Stimulated activated CD4-positive, alpha-beta T cell treated with anti-CD3 and anti-CD28 coated beads, Interleukin-2, amount 100 ng/mL, for 4 hours (primary cell): ENCODE results near the gene HHAT.
"Not testable (repeated sequence)": the region's sequence is repeated elsewhere in the genome, so short reads cannot be mapped to it uniquely, and the experiment has no call there.

Experiments
- DNase-seq: peaks from one replicate; pipeline ENCODE4 v3.0.0-alpha.2; 2020; ENCODE audit warnings: low read depth

HHAT gene

DNA sequence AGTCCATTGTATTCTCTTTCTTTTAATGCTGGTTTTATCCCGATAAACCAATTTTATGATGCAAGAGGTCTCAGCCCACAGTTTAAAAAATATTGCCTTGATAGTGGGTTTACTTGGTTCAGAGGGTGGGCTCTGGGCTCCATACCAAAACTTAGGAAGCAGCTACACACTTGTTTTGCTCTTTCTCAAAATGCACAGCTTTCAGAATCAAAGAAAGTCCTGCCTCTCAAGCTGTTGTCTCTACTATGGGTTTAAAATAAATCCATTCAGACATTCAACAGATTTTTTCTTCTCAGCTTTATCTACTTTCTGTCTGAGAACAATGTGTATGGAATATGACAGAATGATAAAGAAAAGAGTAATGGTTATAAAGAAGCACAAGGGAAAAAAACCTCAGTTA is 14.8 kb upstream of the HHAT start:
- no peak for DNase-seq

DNA sequence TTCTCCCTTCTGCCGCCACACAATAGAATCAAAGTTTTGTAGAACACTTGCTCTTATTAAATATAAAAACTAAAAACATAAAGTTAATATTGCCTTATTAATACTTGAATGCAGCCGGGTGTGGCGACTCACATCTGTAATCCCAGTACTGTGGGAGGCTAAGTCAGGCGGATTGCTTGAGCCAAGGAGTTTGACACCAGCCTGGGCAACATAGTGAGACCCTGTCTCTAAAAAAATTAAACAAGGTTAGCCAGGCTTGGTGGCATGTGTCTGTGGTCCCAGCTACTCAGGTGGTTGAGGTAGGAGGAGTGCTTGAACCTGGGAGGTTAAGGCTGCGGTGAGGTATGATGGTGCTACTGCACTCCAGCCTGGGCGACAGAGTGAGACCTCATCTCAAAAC is 13.2 kb upstream of the HHAT start:
- no peak for DNase-seq

DNA sequence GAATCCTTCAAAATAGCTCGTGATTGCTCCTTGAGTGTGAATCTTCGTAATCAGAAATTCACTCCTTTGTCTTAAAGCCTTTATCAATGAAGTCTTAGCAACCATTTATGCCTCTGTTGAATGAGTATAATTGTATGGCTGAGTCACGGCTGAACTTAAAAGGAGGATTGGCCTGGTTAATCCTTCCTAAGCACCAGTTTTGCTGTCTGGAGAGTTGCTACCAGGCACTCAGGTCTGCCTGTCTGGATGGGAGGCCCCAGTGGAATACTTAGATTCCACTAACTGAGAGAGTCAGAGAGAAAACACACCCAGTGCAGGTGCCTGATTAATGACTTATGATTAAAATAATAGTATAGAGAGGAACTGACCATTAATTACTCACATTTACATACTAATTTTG is 7.6 kb upstream of the HHAT start:
- no peak for DNase-seq

DNA sequence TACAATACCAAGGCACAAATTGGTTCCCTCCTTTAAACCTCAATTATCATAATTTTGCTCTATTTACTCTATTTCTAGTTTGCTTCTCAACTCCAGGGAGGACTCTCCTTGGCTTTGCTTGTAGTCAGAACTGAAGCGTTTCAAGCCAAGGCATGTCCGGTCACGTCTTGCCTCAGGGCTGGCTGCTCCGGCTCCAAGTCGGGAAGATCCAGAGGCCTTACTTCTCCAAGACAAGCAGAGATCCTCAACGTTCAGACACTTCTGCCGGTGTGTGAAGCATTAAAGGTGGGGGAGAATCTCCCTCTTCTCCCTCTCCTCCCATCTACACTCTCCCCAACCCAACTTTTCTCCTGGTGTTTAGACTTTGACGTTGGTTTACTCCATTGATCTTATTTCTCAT is 7.2 kb upstream of the HHAT start:
- DNase-seq, result no peak

DNA sequence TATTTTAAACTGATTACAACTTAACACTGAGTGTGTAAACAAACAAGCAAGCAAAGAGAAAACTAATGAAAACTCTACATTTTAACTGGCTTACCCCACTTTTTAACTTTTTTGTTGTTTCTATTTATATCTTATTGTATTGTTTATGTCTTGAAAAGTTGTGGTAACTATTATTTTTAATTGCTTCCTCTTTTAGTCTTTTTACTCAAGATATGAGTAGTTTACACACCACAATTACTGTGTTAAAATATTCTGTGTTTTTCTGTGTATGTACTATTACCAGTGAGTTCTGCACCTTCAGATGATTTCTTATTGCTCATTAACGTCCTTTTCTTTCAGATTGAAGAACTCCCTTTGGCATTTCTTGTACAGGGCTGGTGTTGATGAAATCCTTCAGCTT is 4.7 kb upstream of the HHAT start:
- DNase-seq, result no peak

DNA sequence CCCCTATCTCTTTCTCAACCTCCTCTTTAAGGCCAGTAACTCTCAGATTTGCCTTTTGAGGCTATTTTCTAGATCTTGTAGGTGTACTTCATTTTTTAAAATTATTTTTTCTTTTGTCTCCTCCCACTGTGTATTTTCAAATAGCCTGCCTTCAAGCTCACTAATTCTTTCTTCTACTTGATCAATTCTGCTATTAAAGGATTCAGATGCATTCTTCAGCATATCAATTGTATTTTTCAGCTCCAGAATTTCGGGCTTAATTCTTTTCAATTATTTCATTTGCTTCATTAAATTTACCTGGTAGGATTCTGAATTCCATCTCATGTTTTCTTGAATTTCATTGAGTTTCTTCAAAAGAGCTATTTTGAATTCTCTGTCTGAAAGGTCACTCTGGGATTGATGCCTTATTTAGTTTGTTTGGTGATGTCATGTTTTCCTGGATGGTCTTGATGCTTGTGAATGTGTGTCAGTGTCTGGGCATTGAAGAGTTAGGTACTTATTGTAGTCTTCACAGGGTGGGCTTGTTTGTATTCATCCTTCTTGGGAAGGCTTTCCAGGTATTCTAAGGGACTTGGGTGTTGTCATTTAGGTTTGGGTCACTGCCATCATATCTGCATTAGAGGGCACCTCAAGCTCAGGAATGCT is 3.6 kb upstream of the HHAT start:
- no peak for DNase-seq

DNA sequence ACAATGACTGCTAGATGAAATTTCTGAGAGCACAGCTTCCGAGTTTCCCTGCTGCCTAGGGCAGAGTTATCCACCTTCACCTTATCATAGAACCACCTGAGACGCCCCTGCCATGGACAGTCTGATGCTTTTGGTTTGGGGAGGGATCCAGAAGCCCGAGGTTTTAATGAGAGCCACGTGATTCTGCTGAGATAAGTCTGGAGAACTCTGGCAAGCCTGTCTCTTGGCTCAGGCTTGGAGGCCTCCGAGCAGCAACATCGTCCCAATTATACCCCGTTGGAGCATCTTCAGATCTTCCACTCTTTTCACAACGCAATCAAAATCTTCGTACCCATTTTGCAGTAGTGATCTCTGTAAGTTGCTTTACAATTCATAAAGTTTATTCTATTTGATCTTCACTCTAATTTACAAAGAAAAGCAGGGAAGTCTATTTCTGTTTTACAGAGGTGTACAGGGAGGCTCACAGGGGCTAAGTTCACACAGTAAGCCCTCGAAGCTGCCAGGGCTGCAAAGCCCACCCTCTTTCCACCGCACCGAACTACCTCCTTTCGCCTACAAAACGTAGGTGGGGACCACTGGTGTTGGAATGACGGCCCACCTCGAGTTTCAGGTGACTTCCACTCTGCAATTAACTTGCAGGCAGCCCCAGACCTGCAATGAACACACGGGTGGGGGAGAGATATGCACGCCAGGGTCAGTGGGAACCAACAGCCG is 513 bp upstream of the HHAT start:
- no peak for DNase-seq

DNA sequence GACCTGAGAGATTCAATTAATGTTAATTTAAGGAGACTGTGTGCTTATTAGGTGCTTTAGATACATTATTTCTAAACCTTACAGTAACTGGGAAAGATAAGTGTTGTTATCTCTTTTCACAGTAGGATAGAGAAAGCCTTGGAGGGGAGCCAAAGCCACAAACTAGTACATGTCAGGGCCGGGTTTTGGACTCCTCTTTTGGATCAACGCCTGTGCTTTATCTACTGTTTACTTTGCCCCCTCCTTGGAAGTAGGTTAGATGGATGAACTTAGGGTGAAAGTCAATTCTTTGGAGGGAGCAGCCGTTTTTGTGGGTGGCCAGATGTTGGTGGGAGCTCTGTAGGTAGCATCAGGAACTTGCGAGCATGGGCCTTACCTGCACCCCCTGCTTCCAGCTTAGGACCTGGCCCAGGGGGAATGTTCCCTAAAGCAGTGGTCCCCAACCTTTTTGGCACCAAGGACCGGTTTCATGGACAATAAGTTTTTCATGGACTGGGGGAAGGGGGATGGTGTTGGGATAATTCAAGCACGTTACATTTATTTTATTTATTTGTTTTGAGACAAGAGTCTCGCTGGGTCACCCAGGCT is 1.7 kb downstream of the HHAT start:
- DNase-seq, result no peak

DNA sequence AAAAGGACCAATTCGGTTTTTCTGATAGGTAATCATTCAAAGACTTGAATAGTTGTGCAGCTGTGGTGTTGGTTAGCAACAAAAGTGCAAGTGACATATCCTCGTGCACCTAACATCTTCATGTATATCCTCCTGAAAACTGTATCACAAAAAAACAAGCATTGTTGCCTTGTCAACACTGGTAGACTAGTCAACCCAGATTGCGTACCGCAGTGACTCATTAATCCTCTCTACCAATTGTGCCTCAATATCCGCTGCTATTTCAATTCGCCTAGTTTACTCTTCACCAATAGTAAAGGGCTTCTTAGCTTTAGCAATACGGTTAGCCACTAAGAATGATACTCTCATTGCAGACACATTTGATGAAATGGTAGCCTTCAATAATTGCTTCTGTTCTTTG is 3.5 kb downstream of the HHAT start:
- no peak for DNase-seq

DNA sequence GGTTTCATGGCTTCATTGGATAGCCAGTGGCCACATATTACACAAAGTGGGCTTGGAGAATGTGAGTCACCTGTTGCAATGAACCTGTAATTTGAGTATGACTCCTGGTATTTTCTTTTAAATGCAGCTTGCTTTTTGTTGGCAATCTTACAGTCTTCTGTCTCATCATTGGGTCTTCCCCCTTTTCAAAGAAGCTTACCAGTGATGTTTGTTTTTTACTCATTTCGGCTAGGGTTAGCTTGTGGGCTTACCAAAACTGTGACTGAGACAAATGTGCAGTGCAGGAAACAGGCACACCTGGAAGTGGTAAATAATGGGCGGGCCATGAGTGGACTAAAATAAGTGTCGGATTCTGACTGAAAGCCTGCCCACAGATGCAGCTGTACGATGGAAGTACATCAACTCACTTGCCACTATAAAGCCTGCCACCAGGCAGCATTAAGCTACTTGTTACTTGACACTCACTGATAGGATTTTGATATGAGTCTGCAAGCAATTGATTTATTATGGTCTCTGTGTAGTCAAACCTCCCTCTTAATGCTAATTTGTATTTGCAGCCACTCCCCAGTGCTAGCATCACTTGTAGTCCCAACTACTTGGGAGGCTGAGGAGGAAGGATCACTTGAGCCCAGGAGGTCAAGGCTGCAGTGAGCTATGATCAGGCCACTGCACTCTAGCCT is 4.2 kb downstream of the HHAT start:
- DNase-seq, result no peak

DNA sequence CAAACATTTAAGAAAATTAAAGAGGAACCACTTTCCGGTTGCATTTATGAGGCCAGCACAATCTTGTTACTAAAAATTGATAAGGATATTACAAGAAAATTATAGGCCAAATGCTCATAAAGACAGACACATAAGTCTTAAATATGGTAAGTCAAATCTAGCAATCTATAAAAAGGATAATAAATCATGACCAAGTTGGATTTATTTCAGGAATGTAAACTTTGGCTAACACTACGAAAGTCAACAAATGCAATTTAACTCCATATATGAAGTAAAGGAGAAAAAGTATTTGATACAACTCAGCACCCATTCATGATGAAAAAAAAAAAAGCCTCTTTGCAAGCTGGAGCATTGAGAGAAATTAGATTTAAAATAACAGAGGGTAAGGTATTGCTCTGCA is 6.3 kb downstream of the HHAT start:
- DNase-seq, result no peak

DNA sequence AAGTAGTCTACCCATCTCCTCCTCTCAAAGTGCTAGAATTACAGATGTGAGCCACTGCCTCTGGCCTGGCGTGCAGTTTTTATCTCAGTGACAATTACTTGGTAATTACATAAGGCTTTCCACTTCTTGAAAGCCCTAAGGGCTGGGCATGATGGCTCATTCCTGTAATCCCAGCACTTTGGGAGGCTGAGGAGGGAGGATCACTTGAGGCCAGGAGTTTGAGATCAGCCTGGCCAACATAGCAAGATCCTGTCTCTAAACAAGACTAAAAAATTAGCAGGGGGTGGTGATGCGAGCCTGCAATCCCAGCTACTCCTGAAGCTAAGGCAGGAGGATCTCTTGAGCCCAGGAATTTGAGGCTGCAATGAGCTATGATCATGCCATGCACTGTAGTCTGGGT is 7.7 kb downstream of the HHAT start:
- DNase-seq, result no peak

DNA sequence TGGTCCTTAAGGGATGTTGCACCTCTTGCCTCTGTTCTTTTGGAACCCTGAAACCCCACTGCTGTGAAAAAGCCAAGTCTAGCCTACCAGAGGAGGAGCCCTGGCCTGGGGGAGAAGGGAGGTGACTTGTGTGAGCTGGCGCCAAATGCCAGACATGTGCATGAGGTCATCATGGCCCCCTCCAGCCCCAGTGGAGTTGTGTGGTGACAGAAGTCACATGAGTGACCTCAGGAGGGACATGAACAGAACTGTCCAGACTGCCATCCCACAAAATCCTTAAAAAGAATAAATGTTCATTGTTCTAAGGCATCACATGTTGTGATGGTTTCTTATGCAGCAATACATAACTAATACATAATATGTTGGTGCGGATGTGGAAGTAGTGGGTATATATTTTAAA is 10.8 kb downstream of the HHAT start:
- no peak for DNase-seq

DNA sequence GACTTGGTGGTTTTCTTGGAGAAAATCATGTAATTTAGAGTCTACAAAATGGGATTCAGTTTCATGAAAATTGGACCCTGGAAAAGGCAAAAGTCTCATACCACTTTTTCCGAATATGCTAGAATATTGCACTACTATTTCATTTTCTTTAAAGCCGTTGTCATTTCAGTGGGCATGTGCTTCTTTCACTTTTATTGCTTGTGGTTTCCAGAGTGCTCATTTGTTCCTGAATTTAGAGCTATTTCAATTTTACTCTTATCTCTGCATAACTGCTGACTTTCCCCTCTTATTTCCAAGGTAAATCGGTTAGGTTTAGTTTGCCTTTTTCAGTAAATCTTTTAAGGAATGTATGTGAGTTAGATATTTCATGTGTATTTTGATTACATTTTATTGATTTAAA is 11.6 kb downstream of the HHAT start:
- no peak for DNase-seq

DNA sequence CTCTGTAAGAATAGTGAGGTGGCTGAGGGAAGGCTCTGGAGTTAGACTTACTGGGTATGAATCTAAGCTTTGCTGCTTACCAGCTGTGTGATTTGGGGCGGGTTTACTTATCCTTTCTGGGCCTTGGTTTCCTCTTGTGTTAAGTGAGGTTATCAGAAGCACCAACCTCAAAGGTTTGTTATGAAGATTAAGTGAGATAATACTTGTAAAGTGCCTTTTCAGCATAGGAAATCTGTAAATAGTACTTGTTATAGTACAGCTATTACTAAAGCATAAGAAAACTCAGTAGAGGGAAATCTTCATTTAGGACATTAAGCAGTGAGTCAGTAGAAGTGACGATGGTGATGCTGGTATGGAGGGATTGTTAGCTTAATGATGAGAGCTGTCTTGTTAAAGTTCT is 12.1 kb downstream of the HHAT start:
- DNase-seq, result no peak

DNA sequence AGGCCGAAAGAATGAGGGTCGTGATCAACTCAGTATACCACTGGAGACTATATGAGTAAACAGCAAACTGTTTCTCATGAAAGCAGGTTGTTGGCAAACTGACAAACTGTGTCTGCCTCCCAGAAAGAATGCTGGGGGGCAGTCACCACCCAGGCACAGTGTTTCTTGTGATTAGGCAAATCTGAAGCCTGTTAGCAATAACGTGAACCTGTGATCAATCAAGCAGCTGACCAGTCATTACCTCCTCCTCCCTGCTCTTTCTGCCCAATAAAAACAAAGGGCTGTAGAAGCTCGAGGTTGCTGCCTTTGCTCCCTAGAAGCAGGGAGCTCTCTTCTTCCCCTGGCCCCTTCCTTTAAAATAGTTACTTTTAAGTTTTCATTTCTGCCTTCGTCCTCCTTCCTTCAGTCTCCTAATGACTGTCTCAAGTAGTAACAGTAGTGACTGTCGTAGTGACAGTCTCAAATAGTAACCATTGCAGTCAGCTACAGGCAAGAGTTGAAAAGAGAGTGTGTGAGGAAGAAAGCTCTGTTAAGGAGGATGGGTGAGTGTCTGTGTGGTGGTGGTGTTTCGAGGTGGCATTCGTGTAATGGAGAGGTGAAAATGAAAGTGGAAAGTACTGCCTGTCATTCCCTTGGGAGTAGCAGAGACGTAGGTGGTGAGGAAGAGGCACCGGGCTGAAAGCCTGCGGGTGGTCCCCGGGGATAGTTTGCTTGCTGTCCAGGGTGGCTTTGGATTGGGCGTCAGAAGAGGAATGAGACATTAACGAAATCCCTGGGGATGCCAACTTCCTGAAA is 14.5 kb downstream of the HHAT start:
- no peak for DNase-seq

DNA sequence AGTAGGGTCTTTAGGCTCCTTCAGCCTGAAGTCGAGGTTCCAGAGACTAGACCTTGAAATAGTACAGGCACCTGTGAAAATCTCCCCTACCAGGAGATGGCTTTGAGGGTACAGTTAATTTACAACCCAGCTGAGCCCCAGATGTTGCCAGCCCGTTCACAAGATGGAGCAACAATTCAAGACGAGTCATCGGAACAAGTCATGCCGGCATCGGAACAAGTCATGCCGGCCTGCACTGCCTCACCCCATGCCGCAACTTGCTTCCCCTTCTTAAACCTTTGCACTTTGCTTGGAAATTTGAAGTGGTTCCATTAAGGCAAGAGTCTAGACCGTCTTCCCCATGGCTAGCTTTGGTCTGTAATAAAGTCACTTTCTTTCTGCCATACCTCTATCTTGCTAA is 16.0 kb downstream of the HHAT start:
- DNase-seq, result no peak

DNA sequence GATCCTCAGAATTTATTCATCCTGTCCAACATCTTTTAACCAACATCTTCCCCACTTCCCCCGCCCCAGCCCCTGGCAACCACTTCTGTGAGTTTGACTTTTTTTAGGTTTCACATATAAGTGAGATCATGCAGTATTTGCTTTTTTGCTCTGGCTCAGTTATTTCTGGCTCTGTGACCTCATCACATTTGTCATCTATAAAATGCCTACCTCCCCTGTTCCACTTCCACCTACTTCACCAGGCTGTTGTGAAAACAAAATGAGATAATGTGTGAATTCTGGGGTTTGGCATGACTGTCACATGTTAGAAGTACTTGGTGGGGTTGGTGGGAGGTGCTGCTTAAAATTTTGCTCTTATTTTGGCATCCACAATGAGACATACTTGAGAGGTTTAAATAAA is 18.4 kb downstream of the HHAT start:
- DNase-seq, result no peak

DNA sequence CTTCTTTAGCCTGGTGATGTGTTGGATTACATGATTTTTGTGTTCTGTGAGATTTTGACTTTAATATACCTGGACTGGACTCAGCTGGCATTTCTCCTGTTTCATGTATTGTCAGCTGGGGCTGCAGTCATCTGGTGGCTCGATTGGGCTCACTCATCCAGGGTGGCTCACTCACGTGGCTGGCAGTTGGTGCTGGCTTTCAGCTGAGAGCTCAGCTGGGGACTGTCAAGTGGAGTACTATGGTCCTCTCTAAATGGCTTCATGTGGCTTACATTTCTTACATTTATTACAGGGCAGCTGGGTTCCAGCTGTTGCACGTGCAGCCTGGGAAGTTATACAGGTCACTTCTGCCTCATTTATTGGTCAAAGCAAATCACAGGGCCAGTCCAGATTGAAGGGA is 22.8 kb downstream of the HHAT start:
- DNase-seq, result no peak

DNA sequence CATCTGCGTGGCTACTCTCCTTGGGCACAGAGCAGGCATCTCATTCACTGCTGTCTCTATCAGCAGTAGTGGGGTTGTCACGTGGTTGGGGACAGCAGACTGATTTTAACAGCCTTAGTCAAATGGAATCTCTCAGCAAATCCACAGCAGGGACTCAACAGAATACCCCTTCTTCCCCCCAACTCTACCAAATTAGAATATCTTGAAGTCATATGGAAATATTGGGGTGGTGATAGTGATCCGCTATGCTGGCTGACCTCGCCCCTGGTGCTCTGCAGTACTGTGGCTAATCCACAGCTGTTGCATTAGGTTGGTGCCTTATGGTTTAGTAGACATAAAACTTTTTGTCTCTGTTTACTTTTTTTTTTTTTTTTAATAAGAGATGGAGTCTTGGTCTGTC is 23.9 kb downstream of the HHAT start:
- no peak for DNase-seq

DNA sequence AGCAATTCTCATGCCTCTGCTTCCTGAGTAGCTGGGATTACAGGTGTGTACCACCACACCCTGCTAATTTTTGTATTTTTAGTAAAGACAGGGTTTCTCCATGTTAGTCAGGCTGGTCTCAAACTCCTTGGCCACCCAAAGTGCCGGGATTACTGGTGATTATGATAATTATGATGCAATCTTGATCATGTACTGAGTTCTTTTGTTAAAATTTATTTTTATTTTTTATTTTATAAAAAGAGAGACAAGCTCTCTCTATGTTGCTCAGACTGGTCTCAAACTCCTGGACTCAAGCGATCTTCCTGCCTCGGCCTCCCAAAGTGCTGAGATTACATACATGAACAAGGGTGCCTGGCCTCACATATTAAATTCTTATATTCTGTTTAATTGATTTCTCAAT is 25.6 kb downstream of the HHAT start:
- DNase-seq, result not testable (repeated sequence)

DNA sequence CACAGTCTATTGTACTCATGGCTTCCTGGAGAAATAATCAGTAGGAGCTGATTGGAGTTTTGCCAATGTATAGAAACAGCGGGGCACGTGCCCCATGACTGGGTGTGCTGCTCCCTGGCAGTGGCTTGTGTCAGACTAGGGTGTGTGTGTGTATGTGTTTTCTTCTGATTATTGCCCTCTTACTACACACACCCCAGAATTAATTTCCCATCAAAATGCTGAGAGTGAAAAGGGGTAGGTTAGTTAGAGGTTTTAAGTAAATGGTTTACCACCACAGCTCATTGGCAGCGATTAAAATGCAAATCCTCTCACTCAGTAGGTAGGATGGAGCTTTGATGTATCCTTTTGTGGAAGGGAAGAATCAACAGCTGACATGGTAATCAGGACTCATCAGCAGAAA is 29.9 kb downstream of the HHAT start:
- no peak for DNase-seq

DNA sequence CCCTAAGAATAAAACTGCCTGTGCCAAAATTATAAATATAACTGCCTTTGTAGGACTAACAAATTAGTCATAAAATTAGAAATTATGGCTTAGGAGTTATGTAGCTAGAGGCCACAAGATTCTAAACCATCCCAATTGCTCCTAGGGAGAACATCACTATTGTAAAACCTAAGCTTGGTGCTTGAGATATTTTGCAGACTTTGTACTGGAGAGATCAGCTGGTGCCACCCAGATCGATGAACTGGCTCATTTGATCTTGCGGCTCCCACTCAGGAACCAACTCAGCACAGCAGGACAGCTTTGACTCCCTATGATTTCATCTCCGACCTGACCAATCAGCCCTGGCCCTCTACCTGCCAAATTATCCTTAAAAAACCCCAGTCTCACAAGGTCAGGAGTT is 30.6 kb downstream of the HHAT start:
- no peak for DNase-seq
